Gastroesophageal sphincter (tissue), 4 donors: ENCODE measurements around the gene KIF1A. TPM values are rescaled to one million over a fixed set of nuclear protein-coding genes. Genes with fewer than 3 reads are reported as not detected.

Experiments
- ATAC-seq: fragments of 150-250 bp; one replicate; pipeline ENCODE4 v1.9.1; 2016; ENCODE audit warnings: mild to moderate bottlenecking, moderate library complexity
- H3K27ac ChIP-seq, 4 donors: fragments of 200-600 bp; sonication (generic) in 3 of 4; 1 replicate in 3 of 4; 2 replicates in 1 of 4; pipeline ENCODE4 v1.5.1; 2016 to 2019
- H3K27me3 ChIP-seq: fragments of 200-600 bp; sonication (generic); one replicate; pipeline ENCODE4 v1.5.1; 2019
- H3K36me3 ChIP-seq, 2 donors: fragments of 200-600 bp; sonication (generic); one replicate each; pipeline ENCODE4 v1.5.1; 2019; ENCODE audit warnings: control low read depth in 1 of 2
- H3K4me1 ChIP-seq, 3 donors: fragments of 200-600 bp; sonication (generic); 1 replicate in 2 of 3; 2 replicates in 1 of 3; pipeline ENCODE4 v1.5.1; 2016 to 2019; ENCODE audit warnings: control low read depth in 2 of 3
- H3K4me3 ChIP-seq, 2 donors: fragments of 200-600 bp; sonication (generic); one replicate each; pipeline ENCODE4 v1.5.1; 2019; ENCODE audit warnings: mild to moderate bottlenecking in 1 of 2, moderate library complexity in 1 of 2
- H3K9me3 ChIP-seq, 3 donors: fragments of 200-600 bp; sonication (generic); one replicate each; pipeline ENCODE4 v1.5.1; 2017 to 2019; ENCODE audit warnings: control low read depth in 2 of 3
- EP300 ChIP-seq: sonication (generic); formaldehyde crosslinking; IDR thresholded peaks from one replicate; pipeline ENCODE4 v1.6.1; 2017; ENCODE audit warnings: antibody characterized with exemption, mild to moderate bottlenecking
- POLR2A ChIP-seq, 2 donors: fragments of 450-650 bp; IDR thresholded peaks; one replicate each; pipeline ENCODE4 v1.6.1; 2017; ENCODE audit warnings: antibody characterized with exemption in 2 of 2, mild to moderate bottlenecking in 2 of 2, moderate library complexity in 1 of 2
- POLR2AphosphoS5 ChIP-seq: sonication (generic); formaldehyde crosslinking; IDR thresholded peaks from one replicate; pipeline ENCODE4 v1.6.1; 2017; ENCODE audit warnings: antibody characterized with exemption
- WGBS, 2 donors: methylation state at CpG; one replicate each; pipeline ENCODE4 v1.1.5; 2018; ENCODE audit warnings: low coverage in 1 of 2; 5-methylcytosine and 5-hydroxymethylcytosine counted together
- total RNA-seq, 4 donors: library from RNA; depleted of rRNA; stranded (reverse); fragments of >200 nt; gene quantifications; one replicate each; pipeline ENCODE4 v1.1.0, GENCODE V29; 2016
- TF ChIP-seq, protein P1 (sequence below), 4 experiments: fragments of 200-600 bp in 2 of 4; fragments of 450-650 bp in 2 of 4; sonication (generic) in 1 of 4; IDR thresholded peaks; one replicate each; pipeline ENCODE4 v1.5.1; 2017 to 2019; ENCODE audit warnings: antibody characterized with exemption in 4 of 4, mild to moderate bottlenecking in 2 of 4, moderate library complexity in 2 of 4

KIF1A gene
- total RNA-seq, 4 donors from 2014 or later = 0.62 to 2.3 (median 1.6) TPM

DNA sequence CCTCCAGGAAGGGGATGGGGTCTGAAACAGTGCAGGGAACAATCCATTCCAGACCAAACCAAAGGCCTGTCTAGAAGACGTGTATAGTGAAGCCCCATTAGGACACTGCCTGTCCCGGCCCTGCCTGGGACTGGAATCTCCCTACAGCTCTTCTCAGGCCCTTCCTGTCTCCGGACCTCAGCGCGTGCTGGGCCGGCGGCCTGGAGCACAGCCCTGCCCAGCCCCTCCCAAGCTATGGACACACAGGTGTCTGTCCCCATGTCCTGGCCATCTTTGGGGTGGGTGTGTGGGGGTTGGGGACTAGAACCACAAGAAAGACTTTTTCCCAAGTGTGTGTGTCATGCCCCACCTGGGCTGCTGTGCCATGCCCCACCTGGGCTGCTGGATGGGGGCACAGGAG is 51.8 kb downstream of the KIF1A start:
- H3K27ac ChIP-seq = no peak overlapping the region
- H3K27me3 ChIP-seq = peaks cover 4% of the 10 kb centered on the region
- H3K4me1 ChIP-seq = no peaks in the 10 kb centered on the region
- no peaks in the 10 kb centered on the region for H3K36me3 ChIP-seq
- ATAC-seq = no peak
- no peak overlapping the region for H3K4me3 ChIP-seq
- TF ChIP-seq POLR2A (IDR thresholded peaks at IDR 0.05) (no peak), POLR2AphosphoS5 (no peak), EP300 (no peak)
- TF ChIP-seq, protein P1, sequence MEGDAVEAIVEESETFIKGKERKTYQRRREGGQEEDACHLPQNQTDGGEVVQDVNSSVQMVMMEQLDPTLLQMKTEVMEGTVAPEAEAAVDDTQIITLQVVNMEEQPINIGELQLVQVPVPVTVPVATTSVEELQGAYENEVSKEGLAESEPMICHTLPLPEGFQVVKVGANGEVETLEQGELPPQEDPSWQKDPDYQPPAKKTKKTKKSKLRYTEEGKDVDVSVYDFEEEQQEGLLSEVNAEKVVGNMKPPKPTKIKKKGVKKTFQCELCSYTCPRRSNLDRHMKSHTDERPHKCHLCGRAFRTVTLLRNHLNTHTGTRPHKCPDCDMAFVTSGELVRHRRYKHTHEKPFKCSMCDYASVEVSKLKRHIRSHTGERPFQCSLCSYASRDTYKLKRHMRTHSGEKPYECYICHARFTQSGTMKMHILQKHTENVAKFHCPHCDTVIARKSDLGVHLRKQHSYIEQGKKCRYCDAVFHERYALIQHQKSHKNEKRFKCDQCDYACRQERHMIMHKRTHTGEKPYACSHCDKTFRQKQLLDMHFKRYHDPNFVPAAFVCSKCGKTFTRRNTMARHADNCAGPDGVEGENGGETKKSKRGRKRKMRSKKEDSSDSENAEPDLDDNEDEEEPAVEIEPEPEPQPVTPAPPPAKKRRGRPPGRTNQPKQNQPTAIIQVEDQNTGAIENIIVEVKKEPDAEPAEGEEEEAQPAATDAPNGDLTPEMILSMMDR (IDR thresholded peaks at IDR 0.05) = no peak
- WGBS, 2 donors = no CpG with 5 or more reads among the region's 7 CpGs
- H3K9me3 ChIP-seq = no peaks in the 10 kb centered on the region

GRCh38 chr2:240767341-240767740 is 52.7 kb downstream of the KIF1A start:
- peaks cover 4% of the 10 kb centered on the region for H3K27me3 ChIP-seq
- WGBS, 2 donors = no CpG with 5 or more reads among the region's 5 CpGs
- H3K27ac ChIP-seq = no peak overlapping the region
- no peak overlapping the region for H3K4me3 ChIP-seq
- H3K4me1 ChIP-seq = no peaks in the 10 kb centered on the region
- no peak for ATAC-seq
- no peaks in the 10 kb centered on the region for H3K36me3 ChIP-seq
- no peaks in the 10 kb centered on the region for H3K9me3 ChIP-seq
- TF ChIP-seq, protein P1 (IDR thresholded peaks at IDR 0.05) = no peak
- TF ChIP-seq POLR2A (IDR thresholded peaks at IDR 0.05) (no peak), POLR2AphosphoS5 (no peak), EP300 (no peak)

GRCh38 chr2:240766072-240766471 is 53.9 kb downstream of the KIF1A start:
- Histone ChIP-seq H3K27ac (no peak overlapping the region), H3K27me3 (peaks cover 4% of the 10 kb centered on the region), H3K36me3 (no peaks in the 10 kb centered on the region), H3K9me3 (no peaks in the 10 kb centered on the region), H3K4me3 (no peak overlapping the region), H3K4me1 (no peaks in the 10 kb centered on the region)
- TF ChIP-seq POLR2AphosphoS5 = no peak
- no peak for ATAC-seq
- WGBS, 2 donors = 60% methylated on average over 1 of the region's 7 CpGs; no CpG with 5 or more reads in 1 of the 2 donors

- ATAC-seq = no peak
- peaks cover 4% of the 10 kb centered on the region for H3K27me3 ChIP-seq
- no peak overlapping the region for H3K27ac ChIP-seq
- TF ChIP-seq EP300 (no peak), POLR2AphosphoS5 (no peak), POLR2A (IDR thresholded peaks at IDR 0.05) (no peak)
- TF ChIP-seq, protein P1 (IDR thresholded peaks at IDR 0.05) = no peak
- WGBS, 2 donors = 80 to 89% methylated on average over 1 to 3 of the region's 7 CpGs
- H3K4me1 ChIP-seq = no peaks in the 10 kb centered on the region
- H3K36me3 ChIP-seq = no peaks in the 10 kb centered on the region
- H3K4me3 ChIP-seq = no peak overlapping the region
- no peaks in the 10 kb centered on the region for H3K9me3 ChIP-seq
Observed at GRCh38 chr2:240765007-240765406, 55.0 kb downstream of the KIF1A start.

GRCh38 chr2:240764605-240765004 is 55.4 kb downstream of the KIF1A start:
- 68 to 100% methylated on average over 1 to 4 of the region's 5 CpGs for WGBS, 2 donors
- Histone ChIP-seq H3K27me3 (peaks cover 4% of the 10 kb centered on the region), H3K27ac (no peak overlapping the region), H3K9me3 (no peaks in the 10 kb centered on the region), H3K4me3 (no peak overlapping the region), H3K36me3 (no peaks in the 10 kb centered on the region), H3K4me1 (no peaks in the 10 kb centered on the region)
- ATAC-seq = no peak
- TF ChIP-seq, protein P1 (IDR thresholded peaks at IDR 0.05) = no peak
- no peak for TF ChIP-seq EP300
- TF ChIP-seq POLR2A (IDR thresholded peaks at IDR 0.05) = no peak
- TF ChIP-seq POLR2AphosphoS5 = no peak
